GM19043 (cell line): Measurements from ENCODE around the gene NOS1AP.

Experiments
- ATAC-seq: cut with Tn5 transposase; IDR thresholded peaks from one replicate; pipeline ENCODE4 v1.9.1; 2021; ENCODE audit warnings: low read depth; ENCODE audit not compliant: unreplicated experiment

NOS1AP gene

DNA sequence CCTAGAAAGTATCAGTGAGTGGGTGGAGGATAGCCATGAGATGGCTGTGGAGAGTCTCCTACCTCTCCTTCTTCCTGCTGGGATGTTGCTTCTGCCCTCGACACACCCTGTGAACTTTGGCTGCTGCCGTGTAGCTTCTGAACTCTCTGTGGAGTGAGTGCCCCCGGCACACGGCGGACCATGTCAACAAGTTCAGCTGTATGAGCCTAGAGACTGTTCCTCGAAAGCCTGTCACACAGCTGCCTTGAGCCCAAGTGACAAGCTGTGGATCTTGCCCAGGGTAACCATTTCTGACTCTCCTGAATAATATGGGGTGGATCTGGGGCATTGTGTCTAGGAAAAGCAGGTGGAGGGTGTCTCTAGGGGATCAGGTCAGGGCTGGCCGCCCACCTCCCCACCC, 143.2 kb downstream of the NOS1AP start:
- no peak for ATAC-seq

DNA sequence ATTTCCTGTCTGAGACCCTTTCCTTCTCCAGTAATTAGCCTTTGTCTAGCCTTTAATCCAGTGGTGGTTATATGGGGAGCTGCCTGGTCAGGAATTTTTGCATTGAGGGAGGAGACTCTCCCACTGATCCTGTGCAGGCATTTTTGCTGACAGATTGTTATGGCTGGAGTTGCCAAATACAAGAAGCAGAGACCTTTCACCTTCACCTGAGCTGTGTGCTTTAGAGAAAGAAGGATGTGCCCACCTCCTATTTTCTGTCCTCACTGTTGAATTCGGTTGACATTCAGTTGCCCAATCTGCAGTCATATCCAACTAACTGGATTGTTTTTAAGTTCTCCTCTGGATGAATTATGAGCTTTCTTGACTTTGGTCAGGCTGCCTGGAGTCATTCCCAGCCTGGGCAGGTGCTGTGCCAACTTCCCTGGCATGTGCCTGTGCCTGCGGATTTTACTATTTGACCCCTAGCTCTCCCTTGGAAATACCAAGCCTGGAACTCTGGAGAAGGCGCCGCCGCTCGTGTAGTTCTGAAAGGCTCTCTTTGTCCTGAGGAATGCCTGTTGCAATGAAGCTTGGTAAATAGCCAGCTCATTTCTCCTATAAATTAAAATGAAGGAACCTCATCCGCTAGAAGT, 143.9 kb downstream of the NOS1AP start:
- no peak for ATAC-seq

DNA sequence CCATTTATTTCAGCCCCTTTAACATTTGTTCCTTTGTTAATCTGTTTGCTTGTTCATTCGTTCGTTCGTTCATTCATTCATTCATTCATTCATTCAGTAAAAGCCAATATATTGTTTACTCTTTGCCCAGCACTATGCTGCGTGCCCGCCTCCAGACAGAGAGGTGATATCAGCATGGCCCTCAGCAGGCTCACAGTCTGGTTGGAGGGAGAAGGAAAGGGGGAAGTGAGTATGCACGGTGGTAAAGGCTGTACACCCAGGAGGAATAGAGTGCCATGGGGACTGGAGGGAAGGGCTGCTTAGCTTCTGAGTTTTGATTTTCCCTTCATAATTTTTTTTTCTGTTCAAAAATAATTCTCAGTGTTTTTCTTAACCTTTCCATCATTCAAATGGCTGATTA, 144.7 kb downstream of the NOS1AP start:
- no peak for ATAC-seq

DNA sequence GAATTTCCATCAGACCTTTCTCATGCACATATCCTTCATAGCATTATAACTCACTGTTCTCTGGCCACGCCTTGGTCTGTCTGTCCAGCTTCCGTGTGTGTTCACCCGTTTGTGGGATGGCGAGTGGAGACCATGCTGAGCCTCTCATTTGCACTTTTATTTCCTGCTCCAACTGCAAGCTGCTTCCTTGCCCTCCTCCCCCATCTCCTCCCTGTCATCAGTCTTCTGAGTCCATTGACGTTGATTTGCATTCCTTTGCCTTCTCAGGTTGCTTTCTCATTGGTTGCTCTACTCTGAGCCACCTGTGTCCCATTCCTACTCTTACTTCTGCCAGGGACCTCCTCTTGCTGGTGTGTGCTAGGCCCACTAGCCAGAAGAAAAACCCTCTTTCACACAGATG, 146.4 kb downstream of the NOS1AP start:
- ATAC-seq = no peak

DNA sequence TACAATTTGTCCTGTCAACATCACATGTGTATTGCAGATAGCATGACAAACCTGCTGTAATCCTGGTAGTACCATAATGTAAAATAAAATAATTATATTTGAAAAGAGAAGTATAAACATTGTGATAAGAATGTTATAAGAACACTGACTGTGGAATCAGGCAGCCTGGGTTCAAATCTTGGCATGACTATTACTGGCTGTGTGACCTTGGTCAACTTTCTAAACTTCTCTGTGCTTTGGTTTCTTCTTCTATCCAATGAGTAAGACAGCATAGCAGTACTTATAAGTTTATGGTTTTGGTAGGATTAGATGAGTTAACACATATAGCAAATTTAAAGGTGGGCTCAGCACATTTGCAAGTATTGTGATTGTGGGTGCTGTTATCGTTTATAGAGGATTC, 147.1 kb downstream of the NOS1AP start:
- ATAC-seq = no peak

DNA sequence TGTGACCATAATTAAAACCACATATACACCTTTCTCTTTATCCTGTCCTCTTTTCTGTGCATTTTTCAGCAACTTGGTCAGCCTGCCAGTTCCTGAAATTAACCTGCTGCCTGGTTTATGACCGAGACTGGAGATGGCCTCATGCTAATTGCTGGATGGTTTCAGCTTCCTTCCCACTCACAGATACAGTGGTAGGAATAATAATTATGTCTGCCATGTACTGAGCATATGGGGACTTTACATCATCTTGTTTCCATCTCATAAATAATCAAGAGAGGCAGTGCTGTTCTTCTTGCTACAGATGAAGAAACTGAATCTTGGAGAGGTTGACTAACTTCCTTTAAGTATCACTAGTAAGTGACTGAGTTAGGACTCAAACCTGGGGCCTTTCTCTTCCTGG, 148.2 kb downstream of the NOS1AP start:
- ATAC-seq = no peak

DNA sequence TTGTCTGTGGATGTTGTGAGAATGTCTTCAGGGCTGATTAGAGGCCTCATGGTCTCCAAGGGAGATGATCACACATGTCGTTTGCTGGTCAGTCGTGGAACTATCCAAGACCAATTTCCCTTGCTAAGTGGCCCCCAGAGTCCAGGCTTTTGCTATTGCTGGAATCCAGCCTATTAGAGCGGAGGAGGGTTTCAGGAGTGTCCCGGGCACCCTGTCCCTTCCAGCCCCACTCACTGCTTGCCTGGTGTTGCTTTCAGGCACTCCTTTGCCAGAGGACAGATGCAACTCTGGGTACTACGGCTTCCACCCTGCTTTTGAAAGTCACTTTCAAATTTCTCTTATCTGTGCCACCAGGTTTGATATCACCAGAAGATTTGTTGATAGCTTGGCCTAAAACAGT, 149.1 kb downstream of the NOS1AP start:
- no peak for ATAC-seq

DNA sequence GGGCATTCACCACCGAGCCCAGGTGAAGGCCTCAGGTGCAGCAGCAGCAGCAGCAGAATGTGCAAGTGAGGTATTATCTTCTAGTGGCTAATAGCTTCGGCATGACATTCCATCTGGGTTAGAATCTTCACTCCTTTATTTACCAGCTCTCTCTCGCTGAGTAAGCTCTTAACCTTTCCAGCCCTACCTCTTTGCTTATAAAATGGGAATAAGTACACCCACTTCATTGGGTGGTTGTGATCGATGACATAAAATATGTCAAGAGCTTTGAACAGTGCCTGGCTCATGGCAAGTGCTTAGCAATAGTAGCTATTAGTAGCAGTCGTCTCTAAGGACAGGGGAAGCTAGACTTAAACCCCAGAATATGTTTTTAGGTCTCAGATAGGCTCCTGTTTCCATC, 149.5 kb downstream of the NOS1AP start:
- no peak for ATAC-seq

DNA sequence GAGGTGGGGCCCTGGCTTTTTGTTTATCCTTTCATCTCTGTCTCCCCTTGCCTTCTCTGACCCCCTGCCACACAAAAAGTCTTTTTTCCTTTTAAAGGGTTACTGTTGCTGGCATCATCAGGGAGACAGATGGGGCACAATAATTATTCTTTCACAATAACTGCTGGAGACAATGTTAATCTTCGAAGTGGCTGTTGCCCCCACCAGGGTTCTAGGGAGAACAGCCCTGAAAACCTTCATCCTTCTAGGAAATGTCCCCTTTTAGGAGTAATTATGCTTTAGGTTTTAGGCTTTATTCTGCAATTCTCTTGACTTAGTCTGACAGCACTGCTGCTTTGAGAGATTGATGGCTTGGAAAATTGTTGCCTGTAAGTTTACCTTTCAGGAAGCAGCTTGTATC, 150.0 kb downstream of the NOS1AP start:
- no peak for ATAC-seq

DNA sequence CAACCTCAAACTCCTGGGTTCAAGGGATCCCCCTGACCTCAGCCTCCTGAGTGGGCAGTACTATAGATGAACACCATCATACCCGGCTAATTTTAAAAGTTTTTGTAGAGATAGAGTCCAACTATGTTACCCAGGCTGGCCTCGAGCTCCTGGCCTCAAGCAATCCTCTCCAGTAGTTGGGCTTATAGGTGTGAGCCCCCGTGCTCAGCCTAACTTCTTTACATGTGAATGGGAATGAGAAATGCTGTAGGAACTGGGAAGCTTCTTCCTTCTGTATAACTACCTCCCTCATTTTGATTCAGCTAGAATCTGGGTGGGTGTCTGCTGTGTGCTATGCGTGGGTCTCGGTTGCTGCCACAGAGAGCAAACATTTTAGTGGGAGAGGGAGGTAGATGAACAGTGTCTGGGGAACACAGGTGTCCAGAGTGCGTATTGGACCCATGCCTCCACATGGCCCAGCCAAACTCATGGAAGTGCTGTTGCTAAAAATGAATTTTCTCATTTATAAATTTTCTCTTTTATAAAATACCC, 150.6 kb downstream of the NOS1AP start:
- ATAC-seq = no peak

DNA sequence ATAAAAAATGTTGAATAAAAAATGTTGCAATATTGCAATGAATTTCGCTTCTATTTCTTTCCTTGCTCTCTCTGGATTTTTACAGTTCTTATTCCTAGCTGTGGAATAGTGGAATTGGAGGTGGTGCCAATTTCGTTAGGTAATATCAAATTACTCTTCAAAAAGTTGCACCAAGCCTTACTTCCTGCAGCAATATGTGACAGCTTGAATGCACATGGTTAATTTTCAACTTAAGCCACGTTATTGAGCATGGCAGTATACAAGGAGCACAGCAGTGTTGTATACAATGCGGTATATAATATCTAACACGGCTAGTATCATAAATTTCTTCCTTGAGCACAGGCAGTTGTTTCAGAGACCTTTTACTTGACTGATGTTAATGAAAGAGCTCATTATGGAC, 152.5 kb downstream of the NOS1AP start:
- ATAC-seq = no peak

DNA sequence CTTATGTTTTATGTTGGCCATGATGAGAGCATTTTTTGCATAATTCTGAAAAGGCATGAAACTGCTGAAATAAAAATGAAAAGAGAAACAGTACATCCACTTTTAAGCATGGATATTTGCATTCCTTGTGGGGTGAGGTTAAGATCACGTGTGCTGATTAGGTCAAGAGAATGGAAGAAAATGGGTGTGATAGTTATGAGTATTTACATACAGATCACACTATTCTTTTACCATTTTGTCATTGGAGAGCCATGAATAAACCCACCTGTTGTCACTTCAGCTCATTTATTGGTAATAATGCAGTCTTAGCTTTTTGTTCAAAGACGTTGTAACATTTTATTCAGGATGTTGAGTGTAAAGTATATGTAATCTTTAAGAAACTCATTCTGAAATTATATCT, 153.2 kb downstream of the NOS1AP start:
- ATAC-seq = no peak

DNA sequence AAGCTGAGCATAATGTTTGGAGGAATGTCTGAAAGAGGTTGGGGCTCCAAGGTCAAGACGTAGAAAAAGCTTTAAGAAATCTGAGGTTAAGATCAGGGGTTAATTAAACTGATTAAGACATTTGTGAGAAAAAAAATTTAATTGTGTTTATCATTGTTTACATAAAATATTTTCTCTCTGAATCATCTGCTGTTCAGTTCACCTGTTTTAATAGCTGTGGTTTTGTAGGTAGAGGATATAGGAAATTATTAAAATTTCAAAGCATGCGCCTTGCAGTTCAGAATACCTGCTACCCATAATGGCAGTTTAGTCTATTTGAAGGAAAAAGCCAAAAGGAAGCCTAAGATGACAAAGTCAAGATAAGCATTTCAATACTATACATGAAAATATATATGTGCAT, 154.0 kb downstream of the NOS1AP start:
- no peak for ATAC-seq

DNA sequence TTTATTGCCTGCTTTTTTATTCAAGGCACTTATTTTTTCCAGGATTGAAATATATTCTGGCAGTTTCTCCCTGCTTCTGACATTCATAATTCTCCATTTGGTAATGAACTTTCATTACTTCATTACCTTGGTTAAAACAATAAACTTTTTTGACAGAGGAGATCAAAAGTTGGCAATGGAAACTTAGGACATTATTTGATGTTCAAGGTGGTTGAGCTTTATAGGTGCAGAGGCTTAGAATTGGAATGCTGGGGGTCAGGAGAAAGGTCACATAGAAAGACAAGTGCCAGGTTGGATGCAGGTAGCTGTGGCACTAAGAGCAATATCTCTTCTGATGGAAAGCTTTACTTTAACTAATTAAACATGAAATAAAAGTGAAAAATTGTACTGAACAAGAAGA, 154.8 kb downstream of the NOS1AP start:
- ATAC-seq = no peak

DNA sequence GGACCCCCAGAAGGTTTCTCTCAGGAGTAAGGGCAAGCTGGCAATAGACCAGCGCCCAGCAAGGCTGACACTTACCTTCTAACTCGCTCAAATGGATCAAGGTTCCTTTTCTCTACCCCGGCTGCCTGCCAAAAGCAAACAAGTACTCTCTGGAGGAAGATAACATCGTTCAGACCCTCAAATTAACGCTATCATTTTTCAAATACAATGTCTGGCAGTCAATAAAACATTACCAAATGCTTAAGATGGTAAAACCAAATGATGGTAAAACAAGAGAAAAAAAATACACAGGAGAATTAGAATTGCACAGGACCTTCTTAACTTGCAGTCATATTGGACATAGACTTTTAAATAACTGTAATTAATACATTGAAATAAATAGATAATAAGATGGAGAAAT, 159.1 kb downstream of the NOS1AP start:
- ATAC-seq = no peak

DNA sequence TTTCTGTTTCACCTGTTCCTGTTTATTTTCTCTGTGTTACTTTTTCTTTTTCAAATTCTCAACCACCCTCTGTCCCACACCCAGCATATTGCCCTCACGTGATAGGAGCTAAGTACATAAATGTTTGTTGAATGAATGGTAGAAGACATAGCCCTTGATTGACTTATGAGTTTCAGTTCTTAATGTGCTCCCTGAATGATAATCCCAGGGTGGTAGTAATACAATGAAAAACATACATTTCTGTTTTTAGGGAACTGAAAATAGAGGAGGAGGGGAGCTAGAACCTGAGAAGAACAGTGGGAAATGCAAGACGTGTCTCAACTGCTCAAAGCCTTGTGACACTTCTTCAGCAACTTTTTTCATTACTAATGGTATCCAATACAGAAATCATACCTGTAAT, 160.1 kb downstream of the NOS1AP start:
- no peak for ATAC-seq

DNA sequence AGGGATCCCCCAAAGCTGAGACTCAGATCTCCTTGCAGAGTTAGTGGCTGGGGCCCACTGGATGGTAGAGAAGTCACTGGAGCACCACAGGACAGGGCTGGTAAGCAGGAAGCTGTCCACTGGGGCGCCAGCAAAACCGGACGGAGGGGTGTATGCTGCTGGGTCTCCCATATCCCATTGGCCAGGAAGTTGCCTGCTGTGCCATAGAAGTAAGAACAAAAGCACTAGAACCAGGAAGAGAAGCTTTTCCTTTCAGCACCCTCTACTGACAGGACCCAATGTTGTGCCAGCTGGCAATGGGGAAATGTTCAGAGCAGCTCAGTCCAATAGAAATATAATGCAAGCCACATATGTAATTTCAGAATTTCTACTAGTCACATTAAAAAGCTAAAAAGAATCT, 160.6 kb downstream of the NOS1AP start:
- ATAC-seq = no peak

DNA sequence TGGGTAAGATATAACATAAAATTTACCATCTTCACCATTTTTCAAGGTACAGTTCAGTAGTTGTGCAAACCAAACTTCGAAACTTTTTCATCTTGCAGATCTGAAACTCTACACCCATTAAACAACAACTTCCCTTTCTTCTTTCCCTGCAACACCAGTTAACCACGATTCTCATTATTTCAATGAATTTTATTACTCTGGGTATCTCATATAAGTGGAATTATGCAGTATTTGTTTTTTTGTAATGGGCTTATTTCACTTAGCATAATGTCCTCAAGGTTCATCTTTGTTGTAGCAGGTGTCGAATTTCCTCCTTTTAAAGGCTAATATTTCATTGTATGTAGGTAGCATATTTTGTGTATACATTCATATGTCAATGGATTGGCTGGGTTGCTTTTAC, 161.0 kb downstream of the NOS1AP start:
- ATAC-seq = no peak

DNA sequence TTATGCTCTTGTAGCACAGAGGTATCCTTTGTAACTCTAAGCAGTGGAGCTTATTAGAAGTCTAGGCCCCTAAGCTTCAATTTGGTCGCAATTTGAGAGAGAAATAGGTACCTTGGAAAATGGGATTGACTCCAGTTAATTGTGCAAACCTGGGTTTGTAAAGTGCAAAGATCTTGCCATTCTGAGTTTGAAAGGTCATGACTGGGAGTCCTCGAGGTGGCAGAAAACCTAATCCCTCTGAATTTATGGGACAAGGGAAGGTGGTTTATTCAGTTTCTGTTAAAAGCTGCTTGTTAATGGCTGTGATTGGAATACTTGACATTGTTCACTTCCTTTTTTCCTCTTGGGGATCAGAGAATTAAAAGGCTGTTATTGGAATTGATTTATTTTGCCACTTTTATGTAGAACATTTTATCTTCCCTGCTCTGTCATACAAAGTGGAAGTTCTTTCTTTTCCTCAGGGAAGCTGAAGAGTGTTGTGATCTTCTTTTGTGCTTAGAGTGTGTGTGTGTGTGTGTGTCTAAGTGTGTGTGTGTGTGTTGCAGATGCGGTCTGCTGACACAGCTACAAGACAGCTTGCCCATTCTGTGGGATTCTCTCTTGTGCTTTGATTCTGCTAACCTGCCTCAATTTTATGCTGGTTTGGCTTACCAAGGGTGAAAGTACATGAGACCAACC, 162.7 kb downstream of the NOS1AP start:
- ATAC-seq = no peak

DNA sequence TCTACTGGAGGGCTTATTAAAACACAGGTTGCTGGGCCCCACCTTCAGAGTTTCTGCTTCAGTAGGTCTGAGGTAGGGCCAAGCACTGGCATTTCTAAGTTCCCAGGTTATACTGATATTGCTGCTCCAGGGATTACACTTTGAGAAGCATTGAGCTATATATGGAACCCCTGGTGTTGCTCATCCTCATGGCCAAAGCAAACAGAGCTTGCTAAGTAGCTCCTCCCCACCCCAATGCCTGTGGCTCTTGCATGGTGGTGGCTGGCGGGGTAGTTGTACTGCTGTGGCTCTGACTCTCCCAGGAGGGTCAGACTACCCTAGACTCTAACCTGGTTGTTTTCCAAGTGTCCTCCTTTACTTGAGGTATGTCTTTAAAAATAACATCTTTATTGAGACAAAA, 163.6 kb downstream of the NOS1AP start:
- no peak for ATAC-seq

DNA sequence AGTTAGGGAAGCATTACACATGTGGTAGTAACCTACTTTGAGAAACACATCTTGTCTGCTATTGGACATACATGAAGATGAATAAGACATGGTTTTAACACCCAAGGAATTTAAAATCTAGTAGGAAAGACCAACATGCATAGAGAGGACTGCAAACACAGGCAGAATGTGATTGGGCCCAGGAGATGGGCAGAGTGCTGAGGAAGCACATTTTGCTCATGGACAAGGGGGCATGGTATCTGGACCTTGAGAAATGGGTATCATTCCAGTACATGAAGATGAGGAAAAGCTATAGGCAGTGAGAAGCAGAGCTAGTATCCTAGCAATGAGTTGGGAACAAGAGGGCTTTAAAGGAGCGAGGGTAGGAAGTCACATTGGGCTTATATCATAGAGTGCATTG, 164.4 kb downstream of the NOS1AP start:
- no peak for ATAC-seq

DNA sequence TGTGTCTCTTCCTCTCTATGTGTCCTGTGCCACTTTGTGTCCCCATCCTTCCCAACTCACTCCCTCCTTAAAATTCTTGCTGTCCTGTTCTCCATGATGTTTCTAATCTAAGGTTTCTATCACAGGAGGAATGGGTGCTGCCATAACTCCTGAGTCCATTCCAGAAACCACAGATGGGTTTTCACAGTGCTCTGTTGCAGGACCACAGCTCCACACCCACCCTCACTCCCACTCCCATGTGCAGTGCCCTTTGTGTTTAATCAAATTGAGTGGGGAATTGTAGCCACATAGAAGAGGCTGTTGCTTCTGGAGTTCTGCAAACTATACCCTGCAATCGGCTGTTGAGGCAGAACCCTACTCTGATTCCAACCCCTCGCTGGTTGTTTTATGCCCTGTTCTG, 165.1 kb downstream of the NOS1AP start:
- ATAC-seq = no peak
